Liver (tissue), 9 donors: ENCODE data around the gene MGA. TPM values are rescaled to one million over a fixed set of nuclear protein-coding genes. Genes with fewer than 3 reads are reported as not detected.

Experiments used
- DNase-seq: peaks from one replicate; pipeline ENCODE4 v3.0.0-alpha.2; 2017; ENCODE audit warnings: low spot score
- H3K27ac ChIP-seq, 2 donors: one replicate each; pipeline ENCODE4 v1.7.0; 2013; ENCODE audit warnings: inconsistent platforms in 2 of 2, low read length in 2 of 2, control low read depth in 1 of 2, low read depth in 1 of 2, mild to moderate bottlenecking in 1 of 2
- H3K27me3 ChIP-seq, 4 donors: one replicate each; pipeline versions ENCODE4 v1.6.1 to v1.7.0; 2013; ENCODE audit warnings: low read length in 3 of 4, inconsistent platforms in 1 of 4, mild to moderate bottlenecking in 1 of 4, moderate library complexity in 1 of 4; ENCODE audit not compliant: control insufficient read depth in 4 of 4, insufficient read depth in 4 of 4
- H3K36me3 ChIP-seq, 4 donors: one replicate each; pipeline versions ENCODE4 v1.6.1 to v1.7.0; 2013; ENCODE audit warnings: low read length in 3 of 4, mild to moderate bottlenecking in 3 of 4, low read depth in 1 of 4, moderate library complexity in 1 of 4; ENCODE audit not compliant: control insufficient read depth in 4 of 4, insufficient read depth in 3 of 4
- H3K4me1 ChIP-seq, 4 donors: one replicate each; pipeline versions ENCODE4 v1.6.1 to v1.7.0; 2013; ENCODE audit warnings: low read length in 3 of 4, mild to moderate bottlenecking in 3 of 4, moderate library complexity in 1 of 4; ENCODE audit not compliant: control insufficient read depth in 4 of 4, insufficient read depth in 4 of 4
- H3K4me3 ChIP-seq, 3 donors: one replicate each; pipeline versions ENCODE4 v1.6.1 to v1.7.0; 2013; ENCODE audit warnings: low read length in 3 of 3, control low read depth in 1 of 3, low read depth in 1 of 3, mild to moderate bottlenecking in 1 of 3
- H3K9ac ChIP-seq, 2 donors: one replicate each; pipeline ENCODE4 v1.7.0; 2013; ENCODE audit warnings: low read length in 2 of 2, mild to moderate bottlenecking in 2 of 2, moderate library complexity in 2 of 2, control low read depth in 1 of 2, low read depth in 1 of 2
- H3K9me3 ChIP-seq, 4 donors: one replicate each; pipeline versions ENCODE4 v1.6.1 to v1.7.0; 2013; ENCODE audit warnings: low read length in 3 of 4; ENCODE audit not compliant: control insufficient read depth in 4 of 4
- ATF3 ChIP-seq: IDR thresholded peaks from 2 replicates; pipeline ENCODE4 v1.6.1; 2016; ENCODE audit warnings: antibody characterized with exemption
- CTCF ChIP-seq: fragments of 150-350 bp; IDR thresholded peaks from 2 replicates; pipeline ENCODE4 v1.5.1; 2017; ENCODE audit warnings: improper control_type of control experiment, low read depth, low read length; ENCODE audit not compliant: missing input control
- EGR1 ChIP-seq, 2 donors: IDR thresholded peaks; 2 replicates each; pipeline ENCODE4 v1.6.1; 2016 to 2018; ENCODE audit warnings: antibody characterized with exemption in 2 of 2, low read depth in 2 of 2
- FOXA1 ChIP-seq: IDR thresholded peaks from 2 replicates; pipeline ENCODE4 v1.6.1; 2016; ENCODE audit warnings: antibody characterized with exemption
- GABPA ChIP-seq, 2 donors: IDR thresholded peaks in 1 of 2; conservative IDR thresholded peaks in 1 of 2; 2 replicates each; pipeline ENCODE4 v1.6.1; 2016; ENCODE audit warnings: antibody characterized with exemption in 2 of 2, mild to moderate bottlenecking in 1 of 2, moderate library complexity in 1 of 2
- HNF4G ChIP-seq: IDR thresholded peaks from 2 replicates; pipeline ENCODE4 v1.6.1; 2016; ENCODE audit warnings: antibody characterized with exemption
- JUND ChIP-seq, 2 donors: IDR thresholded peaks; 2 replicates each; pipeline ENCODE4 v1.6.1; 2016; ENCODE audit warnings: antibody characterized with exemption in 2 of 2
- MAX ChIP-seq: IDR thresholded peaks from 2 replicates; pipeline ENCODE4 v1.6.1; 2016; ENCODE audit warnings: antibody characterized with exemption
- NR2F2 ChIP-seq: IDR thresholded peaks from 2 replicates; pipeline ENCODE4 v1.6.1; 2016; ENCODE audit warnings: antibody characterized with exemption
- RAD21 ChIP-seq, 2 donors: IDR thresholded peaks; 2 replicates each; pipeline ENCODE4 v1.6.1; 2016; ENCODE audit warnings: antibody characterized with exemption in 2 of 2, mild to moderate bottlenecking in 2 of 2
- REST ChIP-seq: IDR thresholded peaks from 2 replicates; pipeline ENCODE4 v1.6.1; 2016; ENCODE audit warnings: antibody characterized with exemption, mild to moderate bottlenecking
- SP1 ChIP-seq: IDR thresholded peaks from 2 replicates; pipeline ENCODE4 v1.6.1; 2018; ENCODE audit warnings: antibody characterized with exemption, mild to moderate bottlenecking
- TAF1 ChIP-seq: conservative IDR thresholded peaks from 2 replicates; pipeline ENCODE4 v1.6.1; 2016; ENCODE audit warnings: antibody characterized with exemption, mild to moderate bottlenecking
- YY1 ChIP-seq: IDR thresholded peaks from 2 replicates; pipeline ENCODE4 v1.6.1; 2016; ENCODE audit warnings: antibody characterized with exemption, mild to moderate bottlenecking
- ZBTB33 ChIP-seq: IDR thresholded peaks from 2 replicates; pipeline ENCODE4 v1.6.1; 2016; ENCODE audit warnings: antibody characterized with exemption
- WGBS: extraction: QIAGEN DNeasy Blood & Tissue Kit; methylation state at CpG from one replicate; pipeline ENCODE4 v1.1.7; 2013; 5-methylcytosine and 5-hydroxymethylcytosine counted together
- polyA plus RNA-seq, 2 donors: library from polyadenylated mRNA; stranded (reverse) in 1 of 2; unstranded in 1 of 2; fragments of 200-250 nt in 1 of 2; fragments of >200 nt in 1 of 2; fragmentation: Nextera tagmentation in 1 of 2; extraction: Ambion mirVana in 1 of 2; gene quantifications; one replicate each; pipeline versions ENCODE4 v1.2.1 to v1.2.3, GENCODE V29; 2013 to 2015
- total RNA-seq, 2 donors: library from RNA; depleted of rRNA; stranded (reverse); fragments of >200 nt; gene quantifications; one replicate each; pipeline ENCODE4 v1.2.3, GENCODE V29; 2014
- donor health status: healthy.
- donor health status: healthy.
- donor health status: healthy.
- donor health status: healthy.
- donor health status: healthy.

MGA gene
- total and polyA plus RNA-seq, 4 donors = 2.1 to 33.5 (median 13.2) TPM

- Histone ChIP-seq H3K27ac (no peak overlapping the region), H3K27me3 (no peaks in the 10 kb centered on the region), H3K9me3 (no peaks in the 10 kb centered on the region), H3K9ac (no peak overlapping the region), H3K4me1 (peaks cover 3 to 11% (median 6%) of the 10 kb centered on the region in 4 donors), H3K36me3 (no peaks in the 10 kb centered on the region), H3K4me3 (no peak overlapping the region)
- no peak for TF ChIP-seq CTCF
- no peak for TF ChIP-seq FOXA1
- no peak for TF ChIP-seq GABPA (IDR thresholded peaks at IDR 0.05 in 1 of 2, conservative IDR thresholded peaks at IDR 0.05 in 1 of 2)
- no peak for TF ChIP-seq JUND (IDR thresholded peaks at IDR 0.05)
- TF ChIP-seq REST = no peak
- TF ChIP-seq ATF3 = no peak
- TF ChIP-seq TAF1 = no peak
- TF ChIP-seq SP1 = no peak
- TF ChIP-seq ZBTB33 = no peak
- 96% methylated on average over 3 of the region's 3 CpGs for WGBS
- DNase-seq = no peak
Observed at GRCh38 chr15:41790169-41790568, 130.0 kb downstream of the MGA start.

GRCh38 chr15:41790756-41791546, 130.7 kb downstream of the MGA start:
- Histone ChIP-seq H3K9ac (no peak overlapping the region), H3K36me3 (no peaks in the 10 kb centered on the region), H3K9me3 (no peaks in the 10 kb centered on the region), H3K27me3 (no peaks in the 10 kb centered on the region), H3K4me1 (peaks cover 3 to 11% (median 6%) of the 10 kb centered on the region in 4 donors), H3K4me3 (no peak overlapping the region), H3K27ac (no peak overlapping the region)
- 72% methylated on average over 5 of the region's 5 CpGs for WGBS
- DNase-seq = no peak
- TF ChIP-seq FOXA1 = no peak
- TF ChIP-seq ATF3 = no peak
- no peak for TF ChIP-seq TAF1
- peak; percentile 21 for TF ChIP-seq SP1
- TF ChIP-seq GABPA (IDR thresholded peaks at IDR 0.05 in 1 of 2, conservative IDR thresholded peaks at IDR 0.05 in 1 of 2) = no peak
- no peak for TF ChIP-seq REST
- TF ChIP-seq MAX = no peak
- no peak for TF ChIP-seq CTCF
- TF ChIP-seq YY1 = peak; percentile 32
- no peak for TF ChIP-seq JUND (IDR thresholded peaks at IDR 0.05)
- no peak for TF ChIP-seq EGR1 (IDR thresholded peaks at IDR 0.05; ENCODE audit: low read depth in 2 of 2)
- TF ChIP-seq NR2F2 = peak; percentile 91
- TF ChIP-seq HNF4G = no peak
- no peak for TF ChIP-seq RAD21 (IDR thresholded peaks at IDR 0.05)
